DMS53 treated with DMSO at 0.1 percent for 48 hours (cell line): ENCODE data around the gene MPZ.
"Not testable (repeated sequence)": the region's sequence is repeated elsewhere in the genome, so short reads cannot be mapped to it uniquely, and the experiment has no call there.

Experiments used
- DNase-seq: peaks from one replicate; lab custom pipeline; 2025; ENCODE audit not compliant: unreplicated experiment; lab: John Stamatoyannopoulos, UW

The MPZ gene

DNA sequence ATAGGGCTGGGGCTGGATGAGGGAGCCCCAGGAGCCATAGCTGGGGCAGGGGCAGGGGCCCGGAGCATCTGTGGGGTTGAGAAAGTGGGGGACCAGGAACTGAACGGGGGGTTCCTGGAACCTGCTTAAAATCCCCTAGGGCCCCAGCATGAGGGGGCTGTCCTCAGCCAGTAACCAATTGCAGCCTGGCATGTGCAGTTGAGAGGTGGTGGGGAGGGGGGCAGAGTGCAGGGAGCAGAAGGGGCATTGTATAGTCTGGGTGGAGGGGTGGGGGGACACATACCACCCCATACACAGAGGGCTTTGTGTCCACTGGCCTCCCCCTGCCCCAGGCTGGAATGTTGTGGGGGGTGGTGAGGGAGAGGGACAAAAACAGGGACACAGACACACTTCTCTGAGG lies at the start of gene MPZ:
Gene MPZ (minus strand): TSS at position 101 of the 400 bp plus-strand sequence. CDS start 63 bp downstream, at position 38.
- no peak for DNase-seq

- DNase-seq, result no peak
Observed at GRCh38 chr1:161359291-161359690, 49.5 kb upstream of the MPZ start.

- DNase-seq, result no peak
Observed at GRCh38 chr1:161357073-161357472, 47.3 kb upstream of the MPZ start.

GRCh38 chr1:161351482-161351881 lies 41.7 kb upstream of the MPZ start:
- no peak for DNase-seq

DNA sequence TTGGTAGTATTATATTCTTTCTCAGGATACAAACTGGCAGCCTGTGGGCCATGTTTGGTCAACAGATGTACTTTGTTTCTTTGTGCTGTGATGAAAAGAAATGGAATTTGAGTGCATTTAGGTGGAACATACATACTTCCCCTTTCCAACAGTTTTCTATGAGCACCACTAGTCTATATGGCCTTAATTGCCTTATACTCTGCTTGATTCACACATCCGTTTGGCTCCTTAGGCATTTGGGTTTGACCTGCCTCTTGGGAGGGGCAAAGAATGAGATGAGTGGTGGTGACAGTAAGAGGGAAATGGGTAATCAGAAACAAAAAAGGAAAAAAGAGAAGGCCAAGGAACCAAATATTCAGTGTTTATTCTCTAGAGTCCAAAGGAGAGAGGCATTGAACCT lies 40.9 kb upstream of the MPZ start:
- DNase-seq, result no peak

DNA sequence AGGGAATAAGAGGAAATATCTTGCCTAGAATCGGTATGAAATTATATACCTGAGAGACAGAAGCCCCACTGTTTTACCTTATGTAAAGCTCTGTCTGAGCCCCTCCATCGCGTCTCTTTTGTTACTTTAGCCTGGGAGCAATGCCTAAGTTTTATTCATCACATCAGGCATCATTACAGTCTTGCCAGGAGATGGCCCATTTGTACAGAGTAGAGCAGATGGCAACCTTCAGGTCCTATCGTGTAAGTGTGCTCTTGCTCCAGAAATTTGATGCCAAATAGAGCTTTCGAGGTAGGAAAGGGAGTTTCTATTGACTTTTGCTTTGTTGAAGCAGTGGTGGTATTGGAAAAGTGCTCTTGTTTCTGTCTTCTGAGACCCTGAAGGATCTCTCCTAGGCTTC lies 33.1 kb upstream of the MPZ start:
- no peak for DNase-seq

DNA sequence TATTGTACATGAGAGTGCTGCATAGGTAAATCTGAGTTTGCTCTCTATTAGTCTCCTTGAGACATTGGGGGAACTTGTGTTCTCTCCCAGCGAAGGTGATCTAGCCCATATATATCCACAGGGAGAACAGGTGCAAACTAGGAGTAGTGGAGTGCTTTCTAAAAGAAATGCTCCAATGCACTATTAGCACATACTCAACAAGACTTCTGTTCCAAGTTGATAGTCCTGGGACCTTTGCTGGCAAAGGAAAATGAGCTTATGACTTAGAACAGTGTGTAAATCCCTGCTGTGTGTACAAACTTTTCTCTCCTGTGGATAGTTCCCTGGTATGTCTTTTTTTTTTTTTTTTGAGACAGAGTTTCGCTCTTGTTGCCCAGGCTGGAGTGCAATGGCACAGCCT lies 32.4 kb upstream of the MPZ start:
- DNase-seq, result no peak

GRCh38 chr1:161335796-161336195 lies 26.0 kb upstream of the MPZ start:
- no peak for DNase-seq

GRCh38 chr1:161333166-161333565 lies 23.4 kb upstream of the MPZ start:
- no peak for DNase-seq

DNA sequence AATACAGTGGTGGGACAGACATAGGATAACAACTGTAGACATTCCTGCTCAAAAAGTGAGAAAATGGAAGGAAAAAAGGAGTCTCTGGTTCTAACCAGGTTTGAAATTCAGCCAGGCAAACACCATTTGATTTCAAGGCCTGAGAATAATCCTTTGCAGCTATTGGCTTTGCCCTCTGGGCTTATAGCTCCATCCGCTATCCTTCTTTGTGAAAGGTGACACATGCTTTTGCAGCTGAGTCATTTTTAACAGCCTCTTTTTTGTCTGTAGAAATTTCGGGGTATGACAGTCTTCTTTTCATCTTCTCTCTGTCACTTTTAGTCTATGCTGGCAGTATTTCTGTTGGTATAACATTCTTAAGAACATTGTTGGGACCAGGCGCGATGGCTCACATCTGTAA lies 20.6 kb upstream of the MPZ start:
- no peak for DNase-seq

DNA sequence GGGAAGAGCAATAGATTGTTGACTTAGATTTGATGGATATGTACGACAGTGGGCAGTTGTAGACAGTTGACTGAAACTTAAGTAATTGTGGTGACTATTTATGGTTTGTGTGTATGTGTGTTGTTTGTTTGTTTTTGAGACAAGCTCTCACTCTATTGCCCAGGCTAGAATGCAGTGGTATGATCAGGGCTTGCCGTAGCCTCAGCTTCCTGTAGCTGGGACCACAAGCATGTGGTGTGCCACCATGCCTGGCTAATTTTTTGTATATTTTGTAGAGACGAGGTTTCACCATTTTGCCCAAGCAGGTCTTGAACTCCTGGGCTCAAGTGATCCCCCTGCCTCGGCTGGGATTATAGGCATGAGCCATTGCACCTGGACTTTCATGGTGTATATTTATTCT lies 14.3 kb upstream of the MPZ start:
- no peak for DNase-seq

- not testable (repeated sequence) for DNase-seq
Observed at GRCh38 chr1:161315841-161316674, 6.3 kb upstream of the MPZ start.

GRCh38 chr1:161314201-161314981 lies 4.6 kb upstream of the MPZ start, which contains the start of gene SDHC:
TSS of gene SDHC (plus strand) at chr1:161314381. CDS start at chr1:161314406, 25 bp downstream.
- DNase-seq, result peak; percentile 41

GRCh38 chr1:161313554-161314200 lies 3.9 kb upstream of the MPZ start:
- no peak for DNase-seq

GRCh38 chr1:161311595-161312181 lies 1.9 kb upstream of the MPZ start:
- no peak for DNase-seq

DNA sequence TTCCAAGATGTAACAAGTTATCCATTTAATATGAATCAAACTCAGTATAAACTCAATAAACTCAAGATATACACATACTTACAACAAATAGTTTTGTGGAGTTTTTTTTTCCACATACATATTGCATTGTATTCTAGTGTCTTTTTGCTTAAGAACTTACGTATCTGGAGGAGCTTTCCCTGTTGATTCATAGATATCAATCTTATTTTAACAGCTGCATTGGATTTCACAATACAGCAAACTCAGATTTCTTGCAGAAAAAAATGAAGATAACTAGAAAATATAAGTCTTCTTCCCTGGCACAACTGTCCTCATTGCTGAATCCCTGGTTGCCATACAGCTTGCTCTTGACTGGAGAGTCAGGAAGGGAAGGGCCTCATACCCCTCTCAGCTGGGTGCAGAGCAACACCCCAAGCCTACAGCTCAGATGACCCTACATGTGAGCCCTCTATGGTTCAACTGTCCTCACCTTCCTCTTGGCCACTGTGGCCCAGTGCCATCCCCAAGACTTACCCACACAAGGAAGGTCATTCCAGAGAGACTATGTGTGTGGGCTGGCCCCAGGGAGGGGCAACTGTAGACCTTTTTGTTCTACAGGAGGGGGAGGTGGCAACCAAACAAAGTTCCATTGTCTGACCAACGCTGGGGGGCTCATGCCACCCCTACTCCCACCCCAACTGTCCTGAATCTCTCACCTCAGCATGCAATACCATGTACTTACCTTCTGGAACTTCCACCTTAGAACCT lies 1.7 kb downstream of the MPZ start:
- DNase-seq, result no peak

DNA sequence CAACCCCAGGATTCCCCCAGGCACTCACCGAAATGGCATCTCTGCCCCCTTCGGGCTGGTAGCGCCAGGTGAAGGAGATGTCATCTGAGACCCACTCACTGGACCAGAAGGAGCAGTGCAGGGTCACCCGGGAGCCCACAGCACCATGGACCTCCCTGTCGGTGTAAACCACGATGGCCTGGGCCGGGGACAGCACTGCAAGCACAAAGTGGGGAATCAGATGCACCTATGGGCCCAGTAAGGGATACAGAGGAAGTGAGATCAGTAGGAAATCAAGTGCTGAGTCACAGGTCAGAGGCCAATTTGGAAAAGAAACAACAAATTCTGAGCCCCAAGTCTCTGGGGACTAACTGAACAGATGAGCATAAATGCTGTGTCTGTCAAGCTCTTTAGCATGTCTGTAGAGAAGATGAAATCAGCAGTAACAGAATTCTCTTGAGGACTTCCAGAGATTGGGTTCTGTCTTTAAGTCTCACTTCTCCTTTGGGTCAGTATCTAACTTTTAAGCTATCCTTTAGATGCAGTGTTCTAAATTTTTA lies 2.5 kb downstream of the MPZ start:
- DNase-seq, result no peak

- DNase-seq, result no peak
Observed at GRCh38 chr1:161305867-161306519, 3.8 kb downstream of the MPZ start.

- no peak for DNase-seq
Observed at GRCh38 chr1:161304927-161305866, 4.6 kb downstream of the MPZ start.
